PC-9 (cell line): ENCODE measurements around the gene UBE2K.

Experiments used
- CTCF ChIP-seq: fragments of 200-600 bp; sonication (generic); conservative IDR thresholded peaks from 2 replicates; pipeline ENCODE4 v1.6.1; 2017; ENCODE audit warnings: mixed run types, antibody characterized with exemption, mild to moderate bottlenecking, moderate library complexity
- EZH2 ChIP-seq: fragments of 200-600 bp; sonication (generic); IDR thresholded peaks from 2 replicates; pipeline ENCODE4 v1.8.0; 2017; ENCODE audit warnings: antibody characterized with exemption, low read depth

GRCh38 chr4:39719804-39720580 lies 22.1 kb downstream of the UBE2K start:
- TF ChIP-seq CTCF (no peak), EZH2 (no peak)
